Measurements from ENCODE around the gene MANEA.
"Not testable (repeated sequence)": the region's sequence is repeated elsewhere in the genome, so short reads cannot be mapped to it uniquely, and the experiment has no call there.

The MANEA gene, protein sequence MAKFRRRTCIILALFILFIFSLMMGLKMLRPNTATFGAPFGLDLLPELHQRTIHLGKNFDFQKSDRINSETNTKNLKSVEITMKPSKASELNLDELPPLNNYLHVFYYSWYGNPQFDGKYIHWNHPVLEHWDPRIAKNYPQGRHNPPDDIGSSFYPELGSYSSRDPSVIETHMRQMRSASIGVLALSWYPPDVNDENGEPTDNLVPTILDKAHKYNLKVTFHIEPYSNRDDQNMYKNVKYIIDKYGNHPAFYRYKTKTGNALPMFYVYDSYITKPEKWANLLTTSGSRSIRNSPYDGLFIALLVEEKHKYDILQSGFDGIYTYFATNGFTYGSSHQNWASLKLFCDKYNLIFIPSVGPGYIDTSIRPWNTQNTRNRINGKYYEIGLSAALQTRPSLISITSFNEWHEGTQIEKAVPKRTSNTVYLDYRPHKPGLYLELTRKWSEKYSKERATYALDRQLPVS

DNA sequence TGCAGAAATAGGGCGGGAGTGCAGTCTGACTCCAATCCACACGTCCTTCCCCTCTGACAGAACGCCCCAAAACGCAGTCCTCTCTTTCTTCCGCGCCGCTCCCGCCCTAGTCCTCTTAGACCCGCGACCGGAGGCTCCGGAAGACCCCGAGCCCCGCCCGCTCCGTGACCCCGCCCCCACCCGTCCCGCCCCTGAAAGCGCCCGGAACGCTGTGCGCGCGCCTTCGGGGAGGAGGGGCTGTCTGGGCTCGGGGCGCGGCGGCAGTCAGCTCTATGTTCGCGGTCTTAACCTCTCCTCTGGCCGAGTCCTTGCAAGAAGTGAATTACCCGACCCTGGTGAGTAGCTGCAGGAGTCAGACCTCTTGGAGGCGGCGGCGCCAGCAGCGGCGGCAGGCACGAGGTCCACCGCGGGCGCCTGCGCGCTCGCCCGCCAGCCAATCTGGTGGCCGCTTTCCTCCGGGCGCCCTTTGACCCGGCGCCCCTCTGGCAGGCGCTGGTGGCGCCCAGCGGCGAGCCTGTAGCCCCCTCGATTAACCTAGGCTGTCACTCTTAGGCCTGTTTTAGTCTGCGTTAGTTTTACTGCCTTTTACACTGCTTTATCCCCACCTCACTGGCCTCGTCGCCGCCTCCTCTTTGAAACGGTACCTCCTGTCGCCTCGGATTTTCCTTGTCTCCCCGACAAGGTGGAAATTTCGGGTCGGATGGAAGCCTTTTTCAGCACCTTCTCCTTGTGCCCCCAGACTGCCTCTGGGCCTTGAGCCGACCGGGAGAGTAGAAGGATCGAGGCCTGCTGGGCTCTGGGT lies at the start of gene MANEA:
MANEA (plus strand) TSS at position 232 of the 802 bp plus-strand sequence. CDS start 8,905 bp downstream, outside the sequence.
- peak; percentile 70 for DNase-seq (ENCODE audit: low spot score)

DNA sequence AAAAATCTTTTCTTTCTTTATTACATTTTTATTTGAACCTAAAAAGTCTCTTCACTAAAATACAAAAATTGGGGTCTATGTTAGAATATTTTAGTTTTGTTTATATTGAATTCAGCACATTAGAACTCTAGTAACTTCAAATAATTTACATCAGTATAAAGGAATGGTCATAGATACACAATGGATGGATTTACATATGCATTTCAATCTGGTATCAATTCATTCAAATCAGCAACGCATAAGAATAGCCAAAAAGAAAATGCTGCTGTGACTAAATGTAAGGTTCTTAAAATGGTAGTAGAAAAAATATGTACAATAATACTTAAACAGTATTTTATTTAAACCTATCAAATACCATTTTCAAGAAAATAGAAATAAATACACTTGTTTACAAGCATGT lies 47.6 kb upstream of the MANEA start:
- no peak for DNase-seq (ENCODE audit: low spot score)

GRCh38 chr6:95530176-95530819 lies 47.0 kb upstream of the MANEA start:
- DNase-seq (ENCODE audit: low spot score): no peak

DNA sequence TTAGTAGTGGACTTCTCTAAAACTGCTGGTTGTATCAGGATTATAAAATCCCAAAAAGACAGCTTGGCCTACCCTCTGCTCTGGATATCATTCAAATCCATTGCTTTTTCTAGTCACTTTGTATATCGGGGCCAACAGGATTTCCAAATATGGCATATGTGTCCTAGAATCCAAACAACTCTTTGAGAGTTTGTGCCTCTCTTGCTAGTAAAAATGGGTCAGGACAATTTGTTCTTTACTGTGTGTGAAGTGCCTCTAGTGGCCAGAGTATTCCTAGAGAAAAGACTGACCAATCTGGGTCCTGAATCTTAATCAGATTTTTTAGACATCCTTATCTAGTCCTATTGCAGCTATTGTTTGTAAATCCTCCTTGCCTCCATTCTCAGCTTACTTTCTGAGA lies 33.5 kb upstream of the MANEA start:
- no peak for DNase-seq (ENCODE audit: low spot score)

DNA sequence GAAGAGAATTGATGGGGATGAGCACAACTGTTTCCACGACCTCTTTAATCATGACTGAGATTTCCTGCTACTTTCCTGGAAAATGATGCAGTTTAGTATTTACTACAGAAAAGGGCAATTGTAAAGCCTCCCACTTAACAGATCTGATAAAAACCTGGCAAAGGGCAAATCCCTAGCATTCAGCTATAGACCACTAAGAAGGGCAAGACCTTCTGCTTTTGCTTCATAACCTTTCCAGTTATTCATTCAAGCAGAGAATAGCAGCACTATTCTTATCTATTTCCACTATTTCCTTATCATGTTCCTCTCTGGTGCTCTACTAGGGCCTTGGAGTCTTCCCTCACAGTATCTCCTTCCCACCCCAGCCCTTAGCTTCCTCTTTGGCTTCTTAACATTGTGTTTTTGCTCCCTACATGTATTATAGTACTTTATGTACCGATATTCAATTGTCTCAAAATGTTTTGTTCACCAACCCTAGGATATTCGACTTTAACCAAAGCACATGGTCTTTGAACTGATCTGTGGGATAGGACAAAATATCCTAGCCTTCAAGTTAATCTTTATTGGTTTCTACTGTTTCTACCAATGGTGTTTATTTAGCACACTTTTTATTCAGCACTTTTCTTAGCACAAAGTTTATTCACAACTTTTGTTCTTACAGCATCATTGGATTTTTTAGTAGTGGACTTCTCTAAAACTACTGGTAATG lies 32.7 kb upstream of the MANEA start:
- no peak for DNase-seq (ENCODE audit: low spot score)

GRCh38 chr6:95545226-95545625 lies 32.1 kb upstream of the MANEA start:
- DNase-seq (ENCODE audit: low spot score): no peak

- DNase-seq (ENCODE audit: low spot score): no peak
Measured at GRCh38 chr6:95545686-95546085, 31.6 kb upstream of the MANEA start.

GRCh38 chr6:95546148-95546547 lies 31.2 kb upstream of the MANEA start:
- no peak for DNase-seq (ENCODE audit: low spot score)

GRCh38 chr6:95547043-95547442 lies 30.3 kb upstream of the MANEA start:
- DNase-seq (ENCODE audit: low spot score): no peak

- no peak for DNase-seq (ENCODE audit: low spot score)
Measured at GRCh38 chr6:95548188-95548786, 29.0 kb upstream of the MANEA start.

DNA sequence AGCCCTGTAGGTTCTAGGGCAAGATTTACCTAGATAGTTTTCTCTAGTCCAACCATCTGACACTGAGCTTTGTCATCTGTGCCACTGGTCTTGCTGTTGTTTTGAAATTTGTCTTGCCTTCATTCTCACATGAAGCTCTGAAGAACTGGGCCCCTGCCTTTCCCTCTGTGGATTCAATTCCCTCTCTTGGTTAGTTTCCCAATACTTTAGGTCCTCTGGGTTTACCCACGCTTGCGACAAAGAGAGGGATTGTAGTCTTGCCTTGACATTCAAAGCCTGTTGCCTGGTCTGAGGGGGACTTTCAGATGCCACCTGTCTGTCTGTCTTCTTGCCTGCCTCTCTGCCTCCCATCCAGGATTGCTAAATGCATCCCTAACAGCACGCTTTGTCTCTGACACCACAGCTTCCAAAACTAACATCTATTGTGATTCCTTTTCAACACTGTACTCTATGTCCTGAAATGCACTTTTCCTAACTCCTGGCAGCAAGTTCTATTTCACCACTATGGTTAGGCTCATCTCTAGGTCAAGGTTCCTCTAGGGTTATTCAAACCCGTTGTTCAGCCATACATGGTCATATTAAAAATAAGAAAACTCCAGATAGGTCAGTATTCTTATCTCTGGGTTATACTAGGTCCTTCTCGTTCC lies 25.5 kb upstream of the MANEA start:
- no peak for DNase-seq (ENCODE audit: low spot score)

DNA sequence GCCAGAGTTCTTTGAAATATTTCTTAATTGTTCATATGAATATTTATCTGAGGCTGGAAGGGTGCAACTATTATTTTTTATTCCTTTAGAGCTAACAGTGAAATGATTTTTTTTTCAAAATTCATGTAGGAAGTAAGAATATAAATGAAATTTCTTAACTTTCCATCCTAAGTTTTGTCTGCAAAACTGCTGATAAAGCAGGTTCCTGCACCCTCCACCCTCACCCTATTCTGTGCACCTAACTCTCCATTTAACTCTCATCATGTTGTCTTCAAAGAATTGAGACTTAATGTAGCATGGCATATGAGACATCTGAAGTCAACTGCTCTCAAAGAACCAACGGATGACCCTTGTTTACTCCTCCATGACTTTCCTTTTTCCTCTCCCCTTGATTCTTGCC lies 23.5 kb upstream of the MANEA start:
- DNase-seq (ENCODE audit: low spot score): no peak

DNA sequence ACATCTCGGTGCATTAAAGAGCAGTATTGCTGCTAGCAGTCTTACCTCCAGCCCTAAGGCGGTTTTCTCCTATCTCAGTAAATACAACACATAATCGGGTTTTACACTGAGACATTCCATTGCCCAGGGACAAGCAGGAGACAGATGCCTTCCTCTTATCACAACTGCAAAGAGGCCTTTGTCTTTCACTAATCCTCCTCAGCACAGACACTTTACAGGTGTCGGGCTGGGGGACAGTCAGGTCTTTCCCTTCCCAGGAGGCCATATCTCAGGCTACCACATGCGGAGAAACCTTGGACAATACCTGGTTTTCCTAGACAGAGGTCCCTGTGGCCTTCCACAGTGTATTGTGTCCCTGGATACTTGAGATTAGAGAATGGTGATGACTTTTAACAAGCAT lies 16.4 kb upstream of the MANEA start:
- DNase-seq (ENCODE audit: low spot score): not testable (repeated sequence)

DNA sequence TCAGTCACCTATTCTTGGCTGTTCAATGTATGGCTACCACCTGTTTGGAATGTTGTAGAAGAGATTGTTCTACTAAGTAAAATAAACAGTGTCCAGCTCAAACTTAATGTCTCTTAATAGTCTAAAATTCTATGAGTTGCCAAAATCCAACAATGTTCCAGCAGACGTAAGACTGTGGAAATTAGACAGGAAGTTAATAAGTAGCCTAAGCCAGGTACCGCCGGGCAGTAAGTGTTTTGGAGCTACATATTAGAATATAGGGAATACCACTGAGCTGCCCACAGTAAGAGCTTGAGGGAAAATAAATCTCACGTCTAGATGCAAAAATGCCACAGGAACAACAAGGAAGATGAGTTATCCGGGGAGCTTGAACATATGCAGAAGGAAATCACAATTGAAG lies 7.8 kb upstream of the MANEA start:
- DNase-seq (ENCODE audit: low spot score): no peak

DNA sequence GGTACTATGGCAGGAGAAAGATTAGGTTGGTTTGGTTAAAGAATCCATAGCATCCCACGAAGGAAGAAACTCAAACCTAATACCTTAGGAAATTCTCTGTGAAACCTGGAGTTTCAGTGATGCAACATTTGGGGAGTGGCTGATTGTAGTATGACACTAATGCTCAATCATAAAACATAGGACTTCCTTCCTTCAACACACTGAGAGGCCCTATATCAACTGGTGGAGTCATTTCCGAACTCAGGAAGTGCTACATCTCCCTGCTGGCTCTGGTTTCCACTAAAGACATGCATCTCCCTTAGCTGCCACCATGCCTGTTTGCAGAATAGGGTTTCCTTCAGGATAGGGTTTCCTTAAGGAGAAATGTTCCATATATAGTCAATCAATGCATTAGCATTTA lies 5.2 kb upstream of the MANEA start:
- no peak for DNase-seq (ENCODE audit: low spot score)

DNA sequence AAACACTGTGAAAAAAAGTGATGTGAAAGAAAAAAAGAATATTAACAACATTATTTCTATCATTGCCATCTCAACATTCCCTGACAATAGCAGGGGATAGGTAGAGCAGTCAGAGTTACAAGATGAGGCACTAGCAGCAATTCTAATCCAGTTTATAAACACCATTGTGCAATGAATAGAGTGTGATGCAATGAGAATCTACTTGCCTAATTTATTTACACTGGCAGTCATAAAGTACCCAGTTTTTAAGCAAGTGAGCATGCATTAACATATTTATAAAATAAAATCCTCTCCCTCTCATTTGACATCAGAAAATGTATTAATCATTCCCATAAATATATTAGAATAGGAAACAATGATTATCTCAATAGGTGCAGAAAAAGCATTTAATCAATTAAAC lies 2.5 kb upstream of the MANEA start:
- no peak for DNase-seq (ENCODE audit: low spot score)

DNA sequence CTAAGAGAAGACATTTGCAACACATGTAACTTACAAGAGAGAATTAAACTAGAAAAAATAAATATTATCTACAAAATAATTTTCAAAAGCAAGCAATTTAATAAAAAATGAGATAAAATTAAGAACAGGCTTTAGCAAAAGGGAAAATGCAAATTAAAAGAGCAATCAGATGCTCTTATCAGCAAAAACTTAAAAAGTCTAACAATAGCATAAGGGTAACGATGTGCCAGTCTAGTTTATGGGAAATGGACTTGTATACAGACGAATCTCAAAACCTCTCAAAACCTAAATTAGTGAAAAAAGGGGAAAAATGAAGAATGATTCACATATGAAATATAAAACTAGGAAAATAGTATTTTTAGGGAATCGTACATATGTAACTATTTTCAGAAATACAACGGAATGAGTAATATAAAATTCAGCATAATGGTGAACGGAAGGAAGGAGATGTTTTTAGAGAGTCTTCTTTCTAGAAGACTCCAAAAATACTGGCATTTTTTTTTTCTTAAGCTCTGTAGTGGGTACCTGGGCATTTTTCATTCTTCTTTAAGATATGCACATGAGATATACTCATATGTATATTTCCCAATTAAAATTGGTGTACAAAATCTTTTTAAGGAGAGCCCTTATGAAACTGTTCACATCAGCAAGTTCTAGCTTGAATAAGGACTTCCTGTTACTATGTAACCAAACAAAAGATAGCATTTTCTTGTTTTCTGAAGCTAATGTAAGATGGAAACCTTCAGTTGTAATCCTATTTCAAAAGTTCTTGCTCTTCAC lies 927 bp upstream of the MANEA start:
- DNase-seq (ENCODE audit: low spot score): no peak

GRCh38 chr6:95576998-95577303 lies 384 bp upstream of the MANEA start:
- DNase-seq (ENCODE audit: low spot score): peak; percentile 17

GRCh38 chr6:95578106-95578410 lies 723 bp downstream of the MANEA start:
- no peak for DNase-seq (ENCODE audit: low spot score)

GRCh38 chr6:95581073-95581472 lies 3.7 kb downstream of the MANEA start:
- no peak for DNase-seq (ENCODE audit: low spot score)

- not testable (repeated sequence) for DNase-seq (ENCODE audit: low spot score)
Measured at GRCh38 chr6:95584226-95584625, 6.9 kb downstream of the MANEA start.
